A172 (cell line): Measurements from ENCODE around the gene EYA2. TPM values are rescaled to one million over a fixed set of nuclear protein-coding genes. Genes with fewer than 3 reads are reported as not detected.

Source experiments
- DNase-seq: peaks from one replicate; pipeline ENCODE4 v3.0.0-alpha.2; 2015; ENCODE audit warnings: low spot score
- total RNA-seq: library from RNA; depleted of rRNA; stranded (reverse); fragments of >200 nt; shearing (Covaris generic); gene quantifications from 2 replicates; pipeline ENCODE4 v1.2.3, GENCODE V29; 2014

Gene EYA2
- total RNA-seq, 1 experiment from 2014 or later = 0.47 TPM

- DNase-seq = no peak
Observed at GRCh38 chr20:47111576-47111975, 216.9 kb downstream of the EYA2 start.

DNA sequence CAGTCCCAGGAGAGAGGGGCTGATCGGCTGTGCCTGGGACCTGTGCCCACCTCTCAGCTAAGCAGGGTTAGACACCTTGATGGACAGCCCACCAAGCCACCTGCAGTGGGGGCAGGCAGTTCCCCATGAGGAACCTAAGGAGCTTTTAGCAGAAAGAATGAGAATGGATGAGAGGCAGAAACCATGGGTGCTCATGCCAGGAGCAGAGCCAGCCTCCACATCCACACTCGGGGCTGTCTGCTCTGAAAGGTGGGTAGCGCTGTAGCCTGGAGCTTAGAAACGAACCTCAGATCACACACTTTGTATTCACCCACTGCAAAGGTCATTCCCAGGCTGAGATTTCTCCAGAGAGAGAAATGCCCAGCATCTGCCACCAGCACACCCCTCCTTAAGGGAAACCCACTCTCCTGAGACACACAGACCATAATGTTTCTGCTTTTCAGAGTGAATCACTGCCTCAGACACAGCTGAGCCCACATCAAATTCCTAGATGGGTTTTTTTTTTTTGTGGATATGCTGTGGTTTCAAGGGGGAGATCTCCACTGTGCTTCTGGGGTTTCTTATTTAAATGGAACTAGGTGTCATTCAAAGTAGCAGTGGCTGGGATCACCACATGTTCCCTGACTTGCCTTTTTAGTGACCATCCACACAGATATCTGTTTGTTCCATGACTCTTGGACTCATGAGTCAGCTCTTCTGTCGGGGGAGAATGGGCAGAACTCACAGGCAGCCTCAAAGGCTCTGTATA lies 218.9 kb downstream of the EYA2 start:
- DNase-seq = peak; percentile 12

DNA sequence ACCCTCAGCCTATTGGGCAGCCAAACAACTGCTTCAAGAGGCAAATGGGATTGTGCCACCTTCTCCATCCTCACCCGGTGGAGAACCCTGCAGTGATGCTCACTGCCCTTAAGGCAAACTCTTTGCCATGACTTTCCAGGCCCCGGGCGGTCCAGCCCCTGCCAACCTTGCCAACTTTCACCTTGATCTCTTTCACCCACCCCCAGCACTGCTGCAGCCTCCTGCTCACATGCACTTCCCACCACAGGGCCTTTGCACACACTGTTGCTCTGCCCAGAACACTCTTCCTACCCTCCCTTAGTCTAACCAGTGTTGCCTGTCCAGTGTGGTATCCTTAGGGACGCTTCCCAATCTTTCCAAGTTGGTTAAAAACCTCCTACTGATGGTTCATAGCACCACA lies 221.1 kb downstream of the EYA2 start:
- no peak for DNase-seq

DNA sequence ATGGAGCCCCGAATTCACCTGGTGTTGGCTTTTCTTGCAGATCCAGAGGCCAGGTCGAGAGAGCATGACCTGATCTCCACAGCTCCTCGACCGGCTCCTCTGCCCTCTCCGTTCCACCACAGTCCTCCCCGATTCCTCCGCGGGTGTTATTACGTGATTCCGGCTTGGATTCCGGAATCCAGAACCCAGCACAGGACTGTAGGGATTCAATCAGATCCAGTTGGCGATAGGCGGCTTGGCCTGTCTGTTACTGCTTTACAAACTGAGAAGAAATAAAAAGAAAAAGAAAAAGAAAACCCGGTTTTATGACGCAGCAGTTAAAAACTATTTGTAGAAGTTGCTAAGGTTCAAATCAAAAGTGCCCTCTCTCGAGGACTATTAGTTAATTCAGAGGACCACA lies 222.7 kb downstream of the EYA2 start:
- DNase-seq = no peak

- no peak for DNase-seq
Observed at GRCh38 chr20:47117773-47118172, 223.1 kb downstream of the EYA2 start.

DNA sequence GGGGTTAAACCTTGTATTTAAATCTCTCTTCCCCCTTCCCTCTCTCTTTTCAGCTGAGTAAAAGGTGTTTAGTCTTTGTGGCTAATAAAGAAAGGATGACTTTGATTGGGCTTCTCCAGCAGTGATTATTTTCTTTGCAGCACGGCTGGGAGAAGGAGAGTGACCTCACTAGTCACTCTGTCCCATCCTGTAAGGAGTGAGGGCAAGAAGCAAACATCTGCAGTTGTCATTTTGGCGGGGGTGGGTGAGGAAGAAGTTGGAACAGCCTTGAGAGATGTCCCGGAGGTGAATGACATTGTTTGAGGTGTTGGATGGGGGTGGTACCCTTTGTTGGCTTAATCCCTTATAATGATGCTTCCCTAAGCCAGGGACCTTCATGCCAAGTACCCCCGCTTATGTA lies 223.6 kb downstream of the EYA2 start:
- no peak for DNase-seq

GRCh38 chr20:47118641-47119040 lies 224.0 kb downstream of the EYA2 start:
- DNase-seq = no peak

GRCh38 chr20:47120346-47120936 lies 225.8 kb downstream of the EYA2 start:
- DNase-seq = no peak

DNA sequence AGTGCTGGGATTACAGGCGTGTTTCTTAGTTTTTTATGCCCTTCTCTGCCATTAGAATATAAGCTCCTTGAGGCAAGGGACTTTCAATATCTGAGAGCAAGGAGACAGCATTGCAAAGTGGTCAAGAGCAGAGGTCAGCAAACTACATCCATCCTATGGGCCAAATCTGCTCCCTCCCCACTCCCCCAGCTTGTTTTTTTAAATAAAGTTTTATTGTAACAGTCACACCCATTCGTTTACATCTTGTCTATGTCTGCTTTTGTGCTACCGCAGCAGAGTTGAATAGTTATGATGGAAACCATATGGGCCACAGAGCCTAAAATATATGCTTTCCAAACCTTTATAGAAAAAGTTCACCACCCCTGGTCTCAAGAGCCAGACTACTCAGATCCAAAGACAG lies 227.9 kb downstream of the EYA2 start:
- no peak for DNase-seq

GRCh38 chr20:47124181-47124717 lies 229.6 kb downstream of the EYA2 start:
- DNase-seq = no peak

GRCh38 chr20:47125508-47125757 lies 230.8 kb downstream of the EYA2 start:
- DNase-seq = peak; percentile 27

GRCh38 chr20:47125758-47126591 lies 231.3 kb downstream of the EYA2 start:
- DNase-seq = peak; percentile 19

DNA sequence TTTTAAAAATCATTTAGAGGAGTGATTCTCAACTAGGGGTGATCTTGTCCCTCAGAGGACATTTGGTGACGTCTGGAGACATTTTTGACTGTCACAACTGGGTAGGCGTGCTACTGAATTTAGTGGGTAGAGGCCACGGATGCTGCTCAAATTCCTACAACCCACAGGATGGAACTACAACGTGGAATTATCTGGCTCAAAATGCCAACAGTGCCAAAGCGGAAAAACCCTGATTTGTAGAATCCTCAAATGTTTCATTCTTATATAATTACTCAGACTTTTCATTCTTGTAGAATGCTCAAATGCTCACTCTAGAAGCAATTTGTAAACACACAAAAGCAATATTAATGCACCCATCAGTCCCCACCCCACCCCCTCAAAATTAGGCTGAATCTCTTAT lies 232.1 kb downstream of the EYA2 start:
- peak; percentile 76 for DNase-seq

DNA sequence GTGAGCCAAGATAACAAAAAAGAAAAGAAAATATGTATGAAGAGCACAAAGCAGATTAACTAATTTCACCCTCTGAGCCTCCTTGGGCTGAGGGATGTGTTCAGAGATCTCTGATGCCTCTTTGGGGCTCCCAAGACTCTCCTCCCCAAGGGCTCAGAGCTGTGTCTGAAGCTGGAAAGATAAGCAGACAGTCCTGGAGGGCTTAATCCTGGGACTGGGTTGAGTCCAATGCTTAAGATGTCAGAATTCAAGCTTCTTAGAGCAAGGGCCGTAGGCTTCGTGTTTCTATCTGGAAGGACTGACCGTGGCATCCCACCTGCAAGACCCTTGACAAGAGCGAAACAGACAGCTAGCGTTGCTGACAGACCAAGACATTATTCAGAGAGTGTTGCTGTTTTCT lies 232.9 kb downstream of the EYA2 start:
- DNase-seq = no peak

- no peak for DNase-seq
Observed at GRCh38 chr20:47127999-47128398, 233.4 kb downstream of the EYA2 start.

- no peak for DNase-seq
Observed at GRCh38 chr20:47129306-47129705, 234.7 kb downstream of the EYA2 start.

- peak; percentile 39 for DNase-seq
Observed at GRCh38 chr20:47133809-47134456, 239.3 kb downstream of the EYA2 start.

DNA sequence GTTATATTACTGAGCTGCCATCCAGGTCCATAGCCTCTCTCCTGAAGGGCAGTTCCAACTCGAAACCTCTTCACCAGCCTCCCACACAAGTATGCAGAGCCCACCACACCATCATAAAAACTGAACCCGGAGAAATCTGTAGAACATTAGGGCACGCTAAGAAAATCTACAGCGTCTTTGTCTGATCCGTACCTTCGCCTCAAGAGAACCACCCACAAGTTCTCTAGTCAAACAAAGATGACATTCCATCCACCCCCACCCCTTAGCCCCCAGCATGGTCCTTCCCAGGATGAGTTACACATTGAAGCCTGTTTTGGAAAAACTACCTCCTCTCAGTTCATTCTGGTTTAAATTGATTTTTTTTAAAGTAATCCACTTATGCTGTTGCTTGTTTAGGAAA lies 242.1 kb downstream of the EYA2 start:
- DNase-seq = no peak

DNA sequence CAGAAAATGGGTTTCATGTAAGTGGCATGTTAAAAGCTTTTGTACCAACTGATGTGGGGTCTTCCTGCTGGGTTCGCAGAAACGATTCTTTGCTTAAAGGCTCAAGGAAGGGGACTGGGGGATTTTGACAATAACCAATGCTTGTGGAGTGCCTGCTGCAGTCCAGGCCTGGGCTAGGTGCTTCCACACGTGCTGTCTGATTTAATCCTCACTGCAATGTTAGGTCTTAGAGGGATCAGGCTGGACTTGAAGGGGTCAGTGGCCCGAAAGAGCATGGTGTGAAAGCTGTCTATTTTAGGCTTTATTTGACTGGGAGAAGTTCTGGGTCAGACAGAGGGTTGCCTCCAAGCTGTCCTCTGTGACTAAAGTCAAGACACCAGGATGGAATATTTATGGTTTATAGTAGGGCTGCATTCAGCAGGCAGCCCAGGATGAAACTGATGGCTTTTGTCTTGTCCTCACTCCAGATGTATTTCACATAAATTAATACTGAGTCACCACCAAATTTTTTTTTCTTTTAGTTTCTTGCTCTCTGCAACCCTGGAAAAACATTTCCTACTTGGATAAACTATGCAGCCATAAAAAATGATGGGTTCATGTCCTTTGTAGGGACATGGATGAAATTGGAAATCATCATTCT lies 242.7 kb downstream of the EYA2 start:
- DNase-seq = peak; percentile 13

DNA sequence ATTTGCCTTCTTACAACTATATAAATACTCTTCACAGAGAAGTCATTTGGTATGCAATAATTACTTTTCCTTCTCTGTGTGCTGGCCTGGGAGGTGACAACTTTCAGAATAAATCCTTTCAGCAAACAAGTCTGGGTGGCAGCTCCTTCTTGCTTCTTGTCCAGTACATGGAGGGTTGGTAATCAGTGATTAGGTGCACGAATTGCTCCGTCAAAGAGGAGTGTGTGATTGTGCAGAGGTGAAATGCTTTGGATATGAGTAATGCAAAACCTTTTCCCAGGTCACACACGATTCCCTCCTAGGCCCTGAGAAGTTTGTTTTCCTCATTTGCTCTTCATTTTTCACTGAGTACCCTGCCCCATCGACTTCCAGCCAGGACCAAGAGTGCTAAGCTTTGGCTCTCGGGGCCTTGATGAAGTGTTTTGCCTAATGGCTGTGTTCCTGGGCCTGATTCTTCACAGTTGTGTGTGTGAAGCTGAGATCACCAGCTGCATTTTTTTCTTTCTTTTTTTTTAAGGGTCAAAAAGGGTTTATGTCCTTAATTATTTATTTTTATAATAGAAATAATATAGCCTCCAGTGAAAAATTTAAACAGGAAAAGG lies 245.4 kb downstream of the EYA2 start:
- no peak for DNase-seq

- no peak for DNase-seq
Observed at GRCh38 chr20:47141350-47141921, 246.8 kb downstream of the EYA2 start.
